Activated B cell treated with CpG ODN at 0.5 μM for 24 hours (primary cell): ENCODE data around the gene SH2D4B. TPM values are rescaled to one million over a fixed set of nuclear protein-coding genes. Genes with fewer than 3 reads are reported as not detected.
"Not testable (repeated sequence)": the region's sequence is repeated elsewhere in the genome, so short reads cannot be mapped to it uniquely, and the experiment has no call there.

ENCODE experiments used
- ATAC-seq: fragments of 200-7000 bp; cut with Tn5 transposase; one replicate; pipeline ENCODE4 v1.10.0; 2021; ENCODE audit warnings: low read depth, mild to moderate bottlenecking, moderate library complexity
- CTCF ChIA-PET: fragments of 350-600 bp; sonication (Branson Sonifier 250); formaldehyde crosslinking; loops from one replicate; lab custom pipeline; 2021; ENCODE audit warnings: antibody characterized with exemption; lab: Charles Lee
- POLR2A ChIA-PET: fragments of 350-600 bp; sonication (Branson Sonifier 250); formaldehyde crosslinking; loops from one replicate; lab custom pipeline; 2021; ENCODE audit warnings: antibody characterized with exemption; lab: Charles Lee
- DNase-seq: peaks from one replicate; pipeline ENCODE4 v3.0.0; 2022
- H3K27ac Mint-ChIP-seq: one replicate; pipeline ENCODE4 v1.8.0; 2020; ENCODE audit warnings: mixed read lengths
- H3K27me3 Mint-ChIP-seq: one replicate; pipeline ENCODE4 v1.8.0; 2021; ENCODE audit warnings: mixed read lengths
- H3K36me3 Mint-ChIP-seq: one replicate; pipeline ENCODE4 v1.8.0; 2021; ENCODE audit warnings: low read depth, mixed read lengths
- H3K4me1 Mint-ChIP-seq: one replicate; pipeline ENCODE4 v1.8.0; 2021; ENCODE audit warnings: mixed read lengths
- H3K4me3 Mint-ChIP-seq: one replicate; pipeline ENCODE4 v1.8.0; 2020; ENCODE audit warnings: mild to moderate bottlenecking, mixed read lengths
- H3K9me3 Mint-ChIP-seq: one replicate; pipeline ENCODE4 v1.8.0; 2020; ENCODE audit warnings: mixed read lengths
- intact Hi-C: fragments of 100-400 bp; cut with micrococcal nuclease; formaldehyde crosslinking; loops from one replicate; pipeline ENCODE4 v1.15.1; 2024
- total RNA-seq: library from RNA; stranded (reverse); gene quantifications from 2 replicates; pipeline ENCODE4 v1.2.3, GENCODE V29; 2022
- TF ChIP-seq, protein P1 (sequence below): fragments of 200-600 bp; IDR thresholded peaks from one replicate; pipeline ENCODE4 v1.8.0; 2022; ENCODE audit warnings: antibody characterized with exemption, mild to moderate bottlenecking

Gene SH2D4B
- total RNA-seq, 1 donor from 2014 or later, result not detected

DNA sequence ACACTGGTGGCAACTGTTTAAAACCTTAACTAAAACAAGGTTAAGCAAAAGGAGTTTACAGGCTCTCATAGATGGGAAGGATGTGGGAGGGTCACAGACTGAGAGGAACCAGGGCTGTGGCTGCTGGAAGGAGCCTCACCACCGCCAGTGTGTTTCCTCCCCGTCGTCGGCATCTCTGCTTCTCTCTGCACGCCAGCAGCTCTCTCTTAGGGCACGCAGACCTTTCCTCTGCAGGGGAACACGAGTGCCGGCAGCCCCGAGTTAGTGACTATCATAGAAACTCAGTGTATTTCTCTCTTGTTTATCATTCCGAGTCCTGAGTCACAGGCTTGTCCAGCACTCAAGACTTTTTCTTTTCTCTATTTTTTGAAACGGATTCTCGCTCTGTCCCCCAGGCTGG, 8.1 kb upstream of the SH2D4B start:
- no peaks in the 10 kb centered on the region for H3K4me1 Mint-ChIP-seq
- H3K27me3 Mint-ChIP-seq, result peaks cover 2% of the 10 kb centered on the region
- TF ChIP-seq, protein P1, sequence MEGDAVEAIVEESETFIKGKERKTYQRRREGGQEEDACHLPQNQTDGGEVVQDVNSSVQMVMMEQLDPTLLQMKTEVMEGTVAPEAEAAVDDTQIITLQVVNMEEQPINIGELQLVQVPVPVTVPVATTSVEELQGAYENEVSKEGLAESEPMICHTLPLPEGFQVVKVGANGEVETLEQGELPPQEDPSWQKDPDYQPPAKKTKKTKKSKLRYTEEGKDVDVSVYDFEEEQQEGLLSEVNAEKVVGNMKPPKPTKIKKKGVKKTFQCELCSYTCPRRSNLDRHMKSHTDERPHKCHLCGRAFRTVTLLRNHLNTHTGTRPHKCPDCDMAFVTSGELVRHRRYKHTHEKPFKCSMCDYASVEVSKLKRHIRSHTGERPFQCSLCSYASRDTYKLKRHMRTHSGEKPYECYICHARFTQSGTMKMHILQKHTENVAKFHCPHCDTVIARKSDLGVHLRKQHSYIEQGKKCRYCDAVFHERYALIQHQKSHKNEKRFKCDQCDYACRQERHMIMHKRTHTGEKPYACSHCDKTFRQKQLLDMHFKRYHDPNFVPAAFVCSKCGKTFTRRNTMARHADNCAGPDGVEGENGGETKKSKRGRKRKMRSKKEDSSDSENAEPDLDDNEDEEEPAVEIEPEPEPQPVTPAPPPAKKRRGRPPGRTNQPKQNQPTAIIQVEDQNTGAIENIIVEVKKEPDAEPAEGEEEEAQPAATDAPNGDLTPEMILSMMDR, result no peak
- POLR2A ChIA-PET, result no interaction called here
- H3K27ac Mint-ChIP-seq, result no peak overlapping the region
- H3K4me3 Mint-ChIP-seq, result no peak overlapping the region
- CTCF ChIA-PET, result no interaction called here
- DNase-seq (no peak), ATAC-seq (no peak)
- no peaks in the 10 kb centered on the region for H3K36me3 Mint-ChIP-seq
- no peaks in the 10 kb centered on the region for H3K9me3 Mint-ChIP-seq
- intact Hi-C loops, result loop anchor here (10.0 kb wide), 1 partner anchor 595 kb away; no protein-coding TSS in a partner anchor

DNA sequence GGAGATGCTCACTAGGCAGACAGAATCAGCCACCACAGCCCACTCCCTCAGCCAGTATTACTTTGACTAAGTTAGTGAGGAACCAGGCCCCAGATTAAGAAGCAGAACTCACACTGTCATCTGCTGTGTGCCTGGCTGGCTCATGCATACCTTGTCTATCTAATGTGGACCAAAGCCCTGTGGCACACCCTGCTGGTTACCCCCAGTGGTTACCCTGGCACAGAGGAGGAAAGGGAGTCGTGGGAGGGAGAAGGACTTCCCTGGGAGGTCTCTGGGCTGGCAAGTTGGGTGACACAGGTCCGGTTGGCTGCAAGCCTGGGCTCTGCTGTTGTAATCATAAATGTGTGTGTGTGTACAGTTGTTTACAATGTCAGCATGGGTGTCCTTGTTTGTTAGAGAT, 7.5 kb upstream of the SH2D4B start:
- Mint-ChIP-seq H3K27ac (no peak overlapping the region), H3K9me3 (no peaks in the 10 kb centered on the region), H3K36me3 (no peaks in the 10 kb centered on the region), H3K4me1 (no peaks in the 10 kb centered on the region), H3K4me3 (no peak overlapping the region), H3K27me3 (peaks cover 2% of the 10 kb centered on the region)
- intact Hi-C loops, result loop anchor here (10.0 kb wide), 1 partner anchor 595 kb away; no protein-coding TSS in a partner anchor
- DNase-seq (no peak), ATAC-seq (peak; percentile 60)
- ChIA-PET POLR2A (no interaction called here), CTCF (no interaction called here)
- TF ChIP-seq, protein P1, result no peak

GRCh38 chr10:80530816-80531215, 6.9 kb upstream of the SH2D4B start:
- no peak overlapping the region for H3K27ac Mint-ChIP-seq
- H3K4me1 Mint-ChIP-seq, result peaks cover 4% of the 10 kb centered on the region
- ATAC-seq (no peak), DNase-seq (no peak)
- H3K36me3 Mint-ChIP-seq, result no peaks in the 10 kb centered on the region
- ChIA-PET POLR2A (no interaction called here), CTCF (no interaction called here)
- no peak overlapping the region for H3K4me3 Mint-ChIP-seq
- TF ChIP-seq, protein P1, result no peak
- H3K9me3 Mint-ChIP-seq, result no peaks in the 10 kb centered on the region
- intact Hi-C loops, result loop anchor here (10.0 kb wide), 1 partner anchor 596 kb away; no protein-coding TSS in a partner anchor
- peaks cover 2% of the 10 kb centered on the region for H3K27me3 Mint-ChIP-seq

DNA sequence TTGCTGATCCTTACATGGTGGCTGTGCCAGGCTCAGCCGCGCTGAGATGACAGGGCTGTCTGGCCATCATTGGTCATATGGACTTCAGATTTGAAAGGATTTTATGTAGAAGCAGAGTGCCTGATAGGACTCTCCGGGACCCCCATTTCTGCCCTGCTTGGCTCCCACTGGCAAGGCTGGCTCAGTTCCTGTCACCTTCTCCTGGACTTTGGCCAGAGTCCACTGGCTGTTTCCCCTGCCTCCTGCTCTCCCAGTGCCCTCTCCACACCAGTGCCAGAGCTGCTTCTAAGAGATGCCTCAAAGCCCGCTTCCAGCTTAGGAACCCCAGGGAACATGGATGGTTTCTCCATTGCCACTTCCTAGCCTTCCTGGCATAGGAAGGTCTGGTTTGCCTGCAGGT, 5.1 kb upstream of the SH2D4B start:
- H3K4me3 Mint-ChIP-seq, result no peak overlapping the region
- POLR2A ChIA-PET, result no interaction called here

GRCh38 chr10:80534059-80534458, 3.6 kb upstream of the SH2D4B start:
- H3K36me3 Mint-ChIP-seq, H3K9me3 Mint-ChIP-seq, CTCF ChIA-PET, H3K27me3 Mint-ChIP-seq, H3K4me3 Mint-ChIP-seq, H3K27ac Mint-ChIP-seq, DNase-seq, ATAC-seq, POLR2A ChIA-PET: not testable (repeated sequence)
- intact Hi-C loops, result loop anchor here (2.0 to 10.0 kb wide), 2 partner anchors 57 to 599 kb away; no protein-coding TSS in a partner anchor
- peaks cover 18% of the 10 kb centered on the region for H3K4me1 Mint-ChIP-seq

More for the DNA sequence above, 5.1 kb upstream of the SH2D4B start:
- DNase-seq (no peak), ATAC-seq (no peak)
- TF ChIP-seq, protein P1, result no peak
- CTCF ChIA-PET, result no interaction called here
- Mint-ChIP-seq H3K27me3 (peaks cover 2% of the 10 kb centered on the region), H3K36me3 (peaks cover 1% of the 10 kb centered on the region), H3K27ac (no peak overlapping the region), H3K4me1 (peaks cover 11% of the 10 kb centered on the region), H3K9me3 (no peaks in the 10 kb centered on the region)
- intact Hi-C loops, result loop anchor here (10.0 kb wide), 1 partner anchor 598 kb away; no protein-coding TSS in a partner anchor

DNA sequence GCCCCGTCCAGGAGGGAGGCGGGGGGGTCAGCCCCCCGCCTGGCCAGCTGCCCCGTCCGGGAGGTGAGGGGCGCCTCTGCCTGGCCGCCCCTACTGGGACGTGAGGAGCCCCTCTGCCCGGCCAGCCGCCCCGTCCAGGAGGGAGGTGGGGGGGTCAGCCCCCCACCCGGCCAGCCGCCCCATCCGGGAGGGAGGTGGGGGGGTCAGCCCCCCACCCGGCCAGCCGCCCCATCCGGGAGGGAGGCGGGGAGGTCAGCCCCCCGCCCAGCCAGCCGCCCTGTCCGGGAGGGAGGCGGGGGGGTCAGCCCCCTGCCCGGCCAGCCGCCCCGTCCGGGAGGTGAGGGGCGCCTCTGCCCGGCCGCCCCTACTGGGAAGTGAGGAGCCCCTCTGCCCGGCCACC, 3.1 kb upstream of the SH2D4B start:
- intact Hi-C loops, result loop anchor here (2.0 to 10.0 kb wide), 2 partner anchors 56 to 600 kb away; no protein-coding TSS in a partner anchor
- H3K4me3 Mint-ChIP-seq, CTCF ChIA-PET, DNase-seq, ATAC-seq, H3K36me3 Mint-ChIP-seq, POLR2A ChIA-PET, H3K27ac Mint-ChIP-seq, H3K9me3 Mint-ChIP-seq, H3K27me3 Mint-ChIP-seq: not testable (repeated sequence)
- peaks cover 24% of the 10 kb centered on the region for H3K4me1 Mint-ChIP-seq
